HEK293 (cell line): ENCODE data around the gene DHDH.
A peak's percentile ranks its signal among the peaks of the same experiment; 100 is the strongest.

Experiments
- CTCF ChIA-PET: fragments of 350-600 bp; formaldehyde crosslinking; extraction: SDS; loops from one replicate; lab custom pipeline; 2021; ENCODE audit warnings: antibody characterized with exemption; lab: Yijun Ruan, JAX
- POLR2A ChIA-PET: fragments of 300-600 bp; formaldehyde crosslinking; extraction: SDS; loops from one replicate; lab custom pipeline; 2020; ENCODE audit warnings: antibody characterized with exemption, inconsistent platforms; lab: Yijun Ruan, JAX
- H3K27ac ChIP-seq: fragments of 200-500 bp; sonication (Bioruptor generic); 2 replicates; pipeline ENCODE4 v1.5.1; 2014; ENCODE audit warnings: low read depth, low read length, control low read depth, inconsistent platforms; ENCODE audit errors: extremely low read depth
- H3K36me3 ChIP-seq, 2 experiments: fragments of 200-500 bp in 1 of 2; sonication (Bioruptor generic) in 1 of 2; 1 replicate in 1 of 2; 2 replicates in 1 of 2; pipeline ENCODE4 v1.5.1; 2014 to 2017; ENCODE audit warnings: inconsistent platforms in 2 of 2, low read length in 2 of 2; ENCODE audit not compliant: control insufficient read depth in 2 of 2, insufficient read depth in 1 of 2
- H3K4me1 ChIP-seq: fragments of 200-500 bp; sonication (Bioruptor generic); 2 replicates; pipeline ENCODE4 v1.5.1; 2014; ENCODE audit warnings: mild to moderate bottlenecking, low read length, inconsistent platforms; ENCODE audit not compliant: control insufficient read depth, insufficient read depth
- H3K4me3 ChIP-seq: 2 replicates; pipeline ENCODE4 v1.5.1; 2011; ENCODE audit warnings: low read depth, mild to moderate bottlenecking, control low read depth, low read length, moderate library complexity
- H3K9me3 ChIP-seq: fragments of 200-500 bp; sonication (Bioruptor generic); 2 replicates; pipeline ENCODE4 v1.5.1; 2014; ENCODE audit warnings: low read depth, low read length, inconsistent platforms; ENCODE audit not compliant: control insufficient read depth, insufficient read depth
- KLF8 ChIP-seq: fragments of 450-650 bp; formaldehyde crosslinking; IDR thresholded peaks from 2 replicates; pipeline ENCODE4 v1.5.1; 2016; ENCODE audit warnings: missing biosample characterization, missing genetic modification characterization
- OVOL3 ChIP-seq: fragments of 450-650 bp; formaldehyde crosslinking; IDR thresholded peaks from 2 replicates; pipeline ENCODE4 v1.5.1; 2016; ENCODE audit warnings: missing biosample characterization, missing genetic modification characterization
- PRDM6 ChIP-seq: fragments of 450-650 bp; formaldehyde crosslinking; IDR thresholded peaks from 2 replicates; pipeline ENCODE4 v1.5.1; 2017; ENCODE audit warnings: missing biosample characterization, missing genetic modification characterization
- SP3 ChIP-seq: fragments of 450-650 bp; formaldehyde crosslinking; IDR thresholded peaks from 2 replicates; pipeline ENCODE4 v1.5.1; 2016; ENCODE audit warnings: missing biosample characterization, missing genetic modification characterization
- ZBTB11 ChIP-seq: fragments of 450-650 bp; formaldehyde crosslinking; conservative IDR thresholded peaks from 2 replicates; pipeline ENCODE4 v1.5.1; 2016; ENCODE audit warnings: low read depth, missing biosample characterization, missing genetic modification characterization
- ZBTB48 ChIP-seq: fragments of 450-650 bp; formaldehyde crosslinking; IDR thresholded peaks from 2 replicates; pipeline ENCODE4 v1.5.1; 2016; ENCODE audit warnings: missing biosample characterization, missing genetic modification characterization
- ZFP41 ChIP-seq: fragments of 450-650 bp; formaldehyde crosslinking; IDR thresholded peaks from 2 replicates; pipeline ENCODE4 v1.5.1; 2016; ENCODE audit warnings: missing biosample characterization, missing genetic modification characterization, borderline replicate concordance
- ZNF121 ChIP-seq: fragments of 450-650 bp; formaldehyde crosslinking; IDR thresholded peaks from 2 replicates; pipeline ENCODE4 v1.5.1; 2016; ENCODE audit warnings: missing biosample characterization, missing genetic modification characterization
- ZNF16 ChIP-seq: fragments of 450-650 bp; formaldehyde crosslinking; IDR thresholded peaks from 2 replicates; pipeline ENCODE4 v1.5.1; 2016; ENCODE audit warnings: low read depth, missing biosample characterization, missing genetic modification characterization
- ZNF23 ChIP-seq: fragments of 450-650 bp; formaldehyde crosslinking; IDR thresholded peaks from 2 replicates; pipeline ENCODE4 v1.5.1; 2016; ENCODE audit warnings: missing biosample characterization, missing genetic modification characterization, borderline replicate concordance
- ZNF324 ChIP-seq: fragments of 450-650 bp; formaldehyde crosslinking; IDR thresholded peaks from 2 replicates; pipeline ENCODE4 v1.5.1; 2016; ENCODE audit warnings: missing biosample characterization, missing genetic modification characterization
- ZNF362 ChIP-seq: fragments of 450-650 bp; formaldehyde crosslinking; IDR thresholded peaks from 2 replicates; pipeline ENCODE4 v1.5.1; 2016; ENCODE audit warnings: missing biosample characterization, missing genetic modification characterization
- ZNF366 ChIP-seq: fragments of 450-650 bp; formaldehyde crosslinking; conservative IDR thresholded peaks from 2 replicates; pipeline ENCODE4 v1.5.1; 2016; ENCODE audit warnings: missing biosample characterization, missing genetic modification characterization
- ZNF37A ChIP-seq: fragments of 450-650 bp; IDR thresholded peaks from 2 replicates; pipeline ENCODE4 v1.5.1; 2018; ENCODE audit warnings: missing biosample characterization, missing genetic modification characterization
- ZNF629 ChIP-seq: fragments of 450-650 bp; formaldehyde crosslinking; IDR thresholded peaks from 2 replicates; pipeline ENCODE4 v1.5.1; 2017; ENCODE audit warnings: missing biosample characterization, missing genetic modification characterization
- ZNF785 ChIP-seq: fragments of 450-650 bp; formaldehyde crosslinking; IDR thresholded peaks from 2 replicates; pipeline ENCODE4 v1.5.1; 2016; ENCODE audit warnings: missing biosample characterization, missing genetic modification characterization

DHDH gene

GRCh38 chr19:48986211-48986610 lies 52.7 kb downstream of the DHDH start:
- no peaks in the 10 kb centered on the region for H3K4me1 ChIP-seq
- H3K27ac ChIP-seq: no peak overlapping the region
- 0 out of 2 replicates have a peak, but pooled peaks have one; percentile 19 for TF ChIP-seq ZNF362 (tag by site-specific recombination)
- TF ChIP-seq ZNF629 (tag by site-specific recombination): no peak
- no peak for TF ChIP-seq ZNF16 (tag by site-specific recombination)
- no peak for TF ChIP-seq ZFP41 (tag by site-specific recombination)
- no peak for TF ChIP-seq ZNF23
- TF ChIP-seq KLF8 (tag by site-specific recombination): no peak
- TF ChIP-seq ZBTB48 (tag by site-specific recombination): no peak
- no peak for TF ChIP-seq ZNF785 (tag by site-specific recombination)
- peaks cover 44 to 87% of the 10 kb centered on the region in 2 experiments; a peak in 2 of 3 replicates for H3K36me3 ChIP-seq
- CTCF ChIA-PET: interaction anchor here (0.7 to 1.1 kb wide), 3 partner anchors 13 to 787 kb away, joined by 4 read pairs; no protein-coding TSS in a partner anchor
- no peaks in the 10 kb centered on the region for H3K9me3 ChIP-seq
- POLR2A ChIA-PET: interaction anchor here (0.6 to 1.2 kb wide), 2 partner anchors 10 to 20 kb away, joined by 3 to 9 read pairs; no protein-coding TSS in a partner anchor
- no peak overlapping the region for H3K4me3 ChIP-seq

GRCh38 chr19:48987323-48987722 lies 53.8 kb downstream of the DHDH start:
- ChIA-PET POLR2A (interaction anchor here (0.7 to 1.2 kb wide), 3 partner anchors 8 to 238 kb away, joined by 3 read pairs; no protein-coding TSS in a partner anchor), CTCF (interaction anchor here (0.6 to 1.1 kb wide), 6 partner anchors 9 to 246 kb away, joined by 3 to 5 read pairs (median 4); partner anchors contain the start of gene NUCB1)
- no peak overlapping the region for H3K27ac ChIP-seq
- H3K36me3 ChIP-seq: peaks cover 38 to 76% of the 10 kb centered on the region in 2 experiments; a peak in 2 of 3 replicates
- no peak overlapping the region for H3K4me3 ChIP-seq
- H3K4me1 ChIP-seq: peaks cover 5% of the 10 kb centered on the region; the same call in 1 of the 2 replicates
- no peak for TF ChIP-seq PRDM6 (tag by site-specific recombination)
- no peak for TF ChIP-seq ZNF362 (tag by site-specific recombination)
- no peak for TF ChIP-seq ZNF324 (tag by site-specific recombination)
- no peak for TF ChIP-seq OVOL3 (tag by site-specific recombination)
- H3K9me3 ChIP-seq: no peaks in the 10 kb centered on the region

- H3K36me3 ChIP-seq: peaks cover 31 to 66% of the 10 kb centered on the region in 2 experiments; a peak in 2 of 3 replicates
- H3K27ac ChIP-seq: no peak overlapping the region
- H3K9me3 ChIP-seq: no peaks in the 10 kb centered on the region
- CTCF ChIA-PET: no interaction called here
- POLR2A ChIA-PET: interaction anchor here (1.2 kb wide), 1 partner anchor 9 kb away, joined by 3 read pairs; no protein-coding TSS in a partner anchor
- H3K4me3 ChIP-seq: no peak overlapping the region
- peaks cover 5% of the 10 kb centered on the region; the same call in 1 of the 2 replicates for H3K4me1 ChIP-seq
- TF ChIP-seq ZNF121 (peak; percentile 94), KLF8 (tag by site-specific recombination) (no peak)
These were observed 54.8 kb downstream of the DHDH start for GRCh38 chr19:48988286-48988685.

- Histone ChIP-seq H3K36me3 (peaks cover 31 to 61% of the 10 kb centered on the region in 2 experiments; a peak in 2 of 3 replicates), H3K27ac (no peak overlapping the region), H3K4me1 (peaks cover 5% of the 10 kb centered on the region; the same call in 1 of the 2 replicates)
- POLR2A ChIA-PET: interaction anchor here (0.7 to 1.2 kb wide), 3 partner anchors 10 to 588 kb away, joined by 3 to 6 read pairs (median 5); no protein-coding TSS in a partner anchor
- CTCF ChIA-PET: interaction anchor here (0.7 to 0.8 kb wide), 2 partner anchors 9 to 193 kb away, joined by 3 read pairs; no protein-coding TSS in a partner anchor
- peak; percentile 92 for TF ChIP-seq ZNF366 (tag by site-specific recombination)
- TF ChIP-seq ZBTB11 (tag by site-specific recombination): no peak
- no peak for TF ChIP-seq SP3 (tag by site-specific recombination)
- no peak for TF ChIP-seq ZNF37A (tag by site-specific recombination)
- TF ChIP-seq, all 188 proteins: peak for 1
- Histone ChIP-seq H3K4me3 (no peak overlapping the region), H3K9me3 (no peaks in the 10 kb centered on the region)
These were observed 55.4 kb downstream of the DHDH start for GRCh38 chr19:48988860-48989259.
